Measurements from ENCODE around the gene GNA15.

Gene GNA15

DNA sequence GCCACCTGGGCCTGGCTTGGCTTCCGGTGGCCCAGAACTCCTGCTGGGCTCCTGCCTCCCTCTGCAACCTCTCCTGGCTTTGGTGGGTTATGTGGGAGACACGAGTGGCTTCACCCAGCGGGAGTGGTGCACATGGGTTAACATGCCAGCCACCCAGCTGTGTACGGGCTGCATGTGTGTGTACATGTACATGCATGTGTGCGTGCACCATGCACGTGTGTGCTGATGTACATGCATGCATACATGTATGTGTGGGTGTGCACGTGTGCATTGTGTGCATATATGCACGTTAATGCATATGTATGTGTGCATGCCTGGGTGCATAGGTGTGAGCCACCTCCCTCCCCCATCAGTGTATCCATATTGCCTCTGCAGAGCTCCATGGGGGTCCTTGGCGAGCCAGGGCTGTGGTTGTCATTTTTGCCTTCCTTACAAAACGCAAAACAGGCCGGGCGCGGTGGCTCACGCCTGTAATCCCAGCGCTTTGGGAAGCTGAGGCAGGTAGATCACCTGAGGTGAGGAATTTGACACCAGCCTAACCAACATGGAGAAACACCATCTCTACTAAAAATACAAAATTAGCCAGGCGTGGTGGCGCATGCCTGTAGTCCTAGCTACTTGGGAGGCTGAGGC, 29.2 kb upstream of the GNA15 start:
- H3K27ac ChIP-seq (ENCODE audit: extremely low read depth, low read depth, low read length) = no peak overlapping the region
- H3K36me3 ChIP-seq (ENCODE audit: control insufficient read depth in 2 of 2, insufficient read depth in 1 of 2, low read length in 2 of 2) = peaks cover 0 to 4% of the 10 kb centered on the region in 2 experiments; a peak in 2 of 3 replicates
- ChIA-PET POLR2A (no interaction called here), CTCF (interaction anchor here (1.1 to 5.8 kb wide), 4 partner anchors 9 to 55 kb away, joined by 3 to 39 read pairs (median 4); no protein-coding TSS in a partner anchor)
- no peak for TF ChIP-seq ZBTB48 (tag by site-specific recombination; IDR thresholded peaks at IDR 0.05)
- TF ChIP-seq TRIM28 (IDR thresholded peaks at IDR 0.05; ENCODE audit: borderline replicate concordance, low read length) = no peak
- TF ChIP-seq ZNF354C (tag by site-specific recombination; IDR thresholded peaks at IDR 0.05; ENCODE audit: borderline replicate concordance, low read depth) = no peak
- no peak for TF ChIP-seq HOXD13 (CRISPR knock-in tag; IDR thresholded peaks at IDR 0.05; ENCODE audit: borderline replicate concordance)
- TF ChIP-seq REPIN1 (tag by site-specific recombination; IDR thresholded peaks at IDR 0.05; ENCODE audit: low read depth) = no peak
- TF ChIP-seq ZNF184 (tag by site-specific recombination; IDR thresholded peaks at IDR 0.05) = no peak
- TF ChIP-seq, protein P1, sequence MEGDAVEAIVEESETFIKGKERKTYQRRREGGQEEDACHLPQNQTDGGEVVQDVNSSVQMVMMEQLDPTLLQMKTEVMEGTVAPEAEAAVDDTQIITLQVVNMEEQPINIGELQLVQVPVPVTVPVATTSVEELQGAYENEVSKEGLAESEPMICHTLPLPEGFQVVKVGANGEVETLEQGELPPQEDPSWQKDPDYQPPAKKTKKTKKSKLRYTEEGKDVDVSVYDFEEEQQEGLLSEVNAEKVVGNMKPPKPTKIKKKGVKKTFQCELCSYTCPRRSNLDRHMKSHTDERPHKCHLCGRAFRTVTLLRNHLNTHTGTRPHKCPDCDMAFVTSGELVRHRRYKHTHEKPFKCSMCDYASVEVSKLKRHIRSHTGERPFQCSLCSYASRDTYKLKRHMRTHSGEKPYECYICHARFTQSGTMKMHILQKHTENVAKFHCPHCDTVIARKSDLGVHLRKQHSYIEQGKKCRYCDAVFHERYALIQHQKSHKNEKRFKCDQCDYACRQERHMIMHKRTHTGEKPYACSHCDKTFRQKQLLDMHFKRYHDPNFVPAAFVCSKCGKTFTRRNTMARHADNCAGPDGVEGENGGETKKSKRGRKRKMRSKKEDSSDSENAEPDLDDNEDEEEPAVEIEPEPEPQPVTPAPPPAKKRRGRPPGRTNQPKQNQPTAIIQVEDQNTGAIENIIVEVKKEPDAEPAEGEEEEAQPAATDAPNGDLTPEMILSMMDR (tag by site-specific recombination; IDR thresholded peaks at IDR 0.05) = no peak
- no peak for TF ChIP-seq KLF7 (tag by site-specific recombination; IDR thresholded peaks at IDR 0.05; ENCODE audit: borderline replicate concordance)
- TF ChIP-seq, protein P2, sequence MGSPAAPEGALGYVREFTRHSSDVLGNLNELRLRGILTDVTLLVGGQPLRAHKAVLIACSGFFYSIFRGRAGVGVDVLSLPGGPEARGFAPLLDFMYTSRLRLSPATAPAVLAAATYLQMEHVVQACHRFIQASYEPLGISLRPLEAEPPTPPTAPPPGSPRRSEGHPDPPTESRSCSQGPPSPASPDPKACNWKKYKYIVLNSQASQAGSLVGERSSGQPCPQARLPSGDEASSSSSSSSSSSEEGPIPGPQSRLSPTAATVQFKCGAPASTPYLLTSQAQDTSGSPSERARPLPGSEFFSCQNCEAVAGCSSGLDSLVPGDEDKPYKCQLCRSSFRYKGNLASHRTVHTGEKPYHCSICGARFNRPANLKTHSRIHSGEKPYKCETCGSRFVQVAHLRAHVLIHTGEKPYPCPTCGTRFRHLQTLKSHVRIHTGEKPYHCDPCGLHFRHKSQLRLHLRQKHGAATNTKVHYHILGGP (tag by site-specific recombination; IDR thresholded peaks at IDR 0.05) = no peak
- TF ChIP-seq ZNF121 (tag by site-specific recombination; IDR thresholded peaks at IDR 0.05) = no peak
- TF ChIP-seq SCRT2 (tag by site-specific recombination; IDR thresholded peaks at IDR 0.05) = no peak
- TF ChIP-seq, protein P3, sequence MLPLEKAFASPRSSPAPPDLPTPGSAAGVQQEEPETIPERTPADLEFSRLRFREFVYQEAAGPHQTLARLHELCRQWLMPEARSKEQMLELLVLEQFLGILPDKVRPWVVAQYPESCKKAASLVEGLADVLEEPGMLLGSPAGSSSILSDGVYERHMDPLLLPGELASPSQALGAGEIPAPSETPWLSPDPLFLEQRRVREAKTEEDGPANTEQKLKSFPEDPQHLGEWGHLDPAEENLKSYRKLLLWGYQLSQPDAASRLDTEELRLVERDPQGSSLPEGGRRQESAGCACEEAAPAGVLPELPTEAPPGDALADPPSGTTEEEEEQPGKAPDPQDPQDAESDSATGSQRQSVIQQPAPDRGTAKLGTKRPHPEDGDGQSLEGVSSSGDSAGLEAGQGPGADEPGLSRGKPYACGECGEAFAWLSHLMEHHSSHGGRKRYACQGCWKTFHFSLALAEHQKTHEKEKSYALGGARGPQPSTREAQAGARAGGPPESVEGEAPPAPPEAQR (tag by site-specific recombination; IDR thresholded peaks at IDR 0.05) = no peak
- no peak for TF ChIP-seq ZFP41 (tag by site-specific recombination; IDR thresholded peaks at IDR 0.05; ENCODE audit: borderline replicate concordance)
- no peak for TF ChIP-seq HOXA7 (CRISPR knock-in tag; IDR thresholded peaks at IDR 0.05; ENCODE audit: borderline replicate concordance)
- no peak for TF ChIP-seq ZXDB (tag by site-specific recombination; IDR thresholded peaks at IDR 0.05)
- no peak for TF ChIP-seq ZSCAN4 (tag by site-specific recombination; IDR thresholded peaks at IDR 0.05)
- TF ChIP-seq, protein P4, sequence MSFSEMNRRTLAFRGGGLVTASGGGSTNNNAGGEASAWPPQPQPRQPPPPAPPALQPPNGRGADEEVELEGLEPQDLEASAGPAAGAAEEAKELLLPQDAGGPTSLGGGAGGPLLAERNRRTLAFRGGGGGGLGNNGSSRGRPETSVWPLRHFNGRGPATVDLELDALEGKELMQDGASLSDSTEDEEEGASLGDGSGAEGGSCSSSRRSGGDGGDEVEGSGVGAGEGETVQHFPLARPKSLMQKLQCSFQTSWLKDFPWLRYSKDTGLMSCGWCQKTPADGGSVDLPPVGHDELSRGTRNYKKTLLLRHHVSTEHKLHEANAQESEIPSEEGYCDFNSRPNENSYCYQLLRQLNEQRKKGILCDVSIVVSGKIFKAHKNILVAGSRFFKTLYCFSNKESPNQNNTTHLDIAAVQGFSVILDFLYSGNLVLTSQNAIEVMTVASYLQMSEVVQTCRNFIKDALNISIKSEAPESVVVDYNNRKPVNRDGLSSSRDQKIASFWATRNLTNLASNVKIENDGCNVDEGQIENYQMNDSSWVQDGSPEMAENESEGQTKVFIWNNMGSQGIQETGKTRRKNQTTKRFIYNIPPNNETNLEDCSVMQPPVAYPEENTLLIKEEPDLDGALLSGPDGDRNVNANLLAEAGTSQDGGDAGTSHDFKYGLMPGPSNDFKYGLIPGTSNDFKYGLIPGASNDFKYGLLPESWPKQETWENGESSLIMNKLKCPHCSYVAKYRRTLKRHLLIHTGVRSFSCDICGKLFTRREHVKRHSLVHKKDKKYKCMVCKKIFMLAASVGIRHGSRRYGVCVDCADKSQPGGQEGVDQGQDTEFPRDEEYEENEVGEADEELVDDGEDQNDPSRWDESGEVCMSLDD (tag by site-specific recombination; IDR thresholded peaks at IDR 0.05) = no peak
- TF ChIP-seq ZNF785 (tag by site-specific recombination; IDR thresholded peaks at IDR 0.05) = no peak
- H3K4me1 ChIP-seq (ENCODE audit: control insufficient read depth, insufficient read depth, low read length) = no peaks in the 10 kb centered on the region
- H3K4me3 ChIP-seq (ENCODE audit: low read depth, low read length) = no peak overlapping the region
- H3K9me3 ChIP-seq (ENCODE audit: control insufficient read depth, insufficient read depth, low read depth, low read length) = no peaks in the 10 kb centered on the region
